HG03571 (cell line): Measurements from ENCODE around the gene TAF4.

ENCODE experiments used
- ATAC-seq: cut with Tn5 transposase; IDR thresholded peaks from one replicate; pipeline ENCODE4 v1.9.1; 2021; ENCODE audit not compliant: unreplicated experiment

The TAF4 gene

DNA sequence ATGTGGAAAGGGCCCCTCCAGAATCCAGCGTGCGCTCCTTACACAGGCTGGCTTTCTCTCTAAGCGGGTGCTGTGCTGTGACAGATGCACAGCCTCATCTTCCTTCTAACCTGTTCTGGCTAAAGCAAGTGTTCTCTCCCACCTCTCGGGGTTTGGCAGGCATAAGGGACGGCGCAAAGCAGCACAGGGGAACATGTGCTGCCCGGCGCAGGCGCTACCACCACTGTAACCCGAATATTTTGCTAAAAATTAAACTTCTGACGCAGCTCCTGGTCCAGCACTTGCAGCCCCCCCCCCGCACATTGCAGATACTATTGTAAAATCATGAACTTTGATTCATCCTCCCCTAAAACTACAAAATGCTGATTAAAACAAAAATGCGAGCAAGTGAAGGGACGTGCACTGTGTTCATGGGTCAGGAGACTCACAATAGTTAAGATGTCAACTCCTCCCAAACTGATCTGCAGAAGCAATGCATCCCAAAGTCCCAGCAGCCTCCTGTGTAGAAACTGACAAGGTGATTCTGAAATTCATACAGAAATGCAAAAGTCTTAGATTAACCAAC, 43.0 kb downstream of the TAF4 start:
- no peak for ATAC-seq

DNA sequence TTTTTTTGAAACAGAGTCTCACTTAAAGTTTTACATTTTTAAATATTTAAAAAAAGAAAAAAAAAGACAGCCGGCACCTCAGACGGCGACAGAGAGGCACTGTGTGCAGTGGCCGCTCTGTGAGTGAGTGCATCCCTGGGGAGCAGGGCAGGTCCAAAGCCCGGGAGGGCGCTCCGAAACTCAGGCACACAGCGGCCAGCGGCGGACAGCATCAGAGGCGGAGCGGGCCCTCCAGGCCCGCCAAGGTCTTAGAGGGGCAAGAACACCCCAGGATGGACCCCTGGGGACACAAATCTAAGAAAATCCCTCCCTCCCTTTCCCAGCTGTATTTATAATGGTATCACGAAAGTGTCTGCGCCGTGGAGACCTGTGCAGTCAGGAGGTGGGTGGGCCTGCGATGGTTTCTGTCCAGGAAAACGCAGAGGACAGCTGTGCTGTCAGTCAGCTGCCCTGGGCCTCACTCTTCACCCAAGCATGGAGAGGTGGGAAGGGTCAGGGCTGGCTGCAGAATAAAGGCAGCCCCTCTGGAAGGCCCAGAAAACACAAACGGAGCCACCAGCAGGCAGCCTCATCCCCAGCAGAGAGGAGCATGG, 43.8 kb downstream of the TAF4 start:
- ATAC-seq, result no peak

DNA sequence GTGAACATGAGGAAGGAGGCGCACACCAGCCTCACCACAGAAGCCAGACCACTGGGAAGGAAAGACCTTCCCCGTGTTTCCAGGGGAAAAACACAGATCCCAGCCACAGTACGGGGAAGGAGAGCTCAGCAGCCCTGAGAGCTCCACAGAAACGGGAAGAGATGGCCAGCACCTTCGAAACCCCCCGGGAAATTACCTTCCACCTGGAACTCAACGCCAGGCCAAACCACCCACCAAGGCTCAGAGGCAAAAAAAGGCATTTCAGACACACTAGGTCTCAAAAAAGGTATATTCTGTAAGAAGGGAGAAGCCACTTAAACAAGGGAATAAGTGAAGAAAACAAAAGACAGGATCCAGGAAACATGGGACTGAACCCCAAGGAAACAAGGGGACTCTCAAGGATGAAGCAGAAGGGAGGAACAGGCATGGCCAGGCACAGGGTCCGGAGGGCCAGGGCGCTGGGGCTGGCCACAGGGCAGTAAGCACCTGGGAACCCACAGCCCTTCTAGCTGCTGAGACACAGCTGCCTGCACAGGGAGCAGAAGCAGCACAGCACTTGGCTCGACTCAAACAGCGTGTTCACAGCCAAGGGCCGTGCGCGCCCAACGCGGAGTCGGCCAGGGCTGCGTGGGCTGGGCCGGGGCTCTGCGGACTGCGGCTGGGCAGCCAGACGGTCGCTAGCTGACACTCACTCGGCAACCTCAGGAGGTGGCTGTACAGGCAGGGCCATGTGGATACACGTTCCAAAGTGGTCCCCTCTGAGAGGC, 44.6 kb downstream of the TAF4 start:
- ATAC-seq, result no peak

GRCh38 chr20:62019881-62020492, 45.7 kb downstream of the TAF4 start:
- no peak for ATAC-seq

DNA sequence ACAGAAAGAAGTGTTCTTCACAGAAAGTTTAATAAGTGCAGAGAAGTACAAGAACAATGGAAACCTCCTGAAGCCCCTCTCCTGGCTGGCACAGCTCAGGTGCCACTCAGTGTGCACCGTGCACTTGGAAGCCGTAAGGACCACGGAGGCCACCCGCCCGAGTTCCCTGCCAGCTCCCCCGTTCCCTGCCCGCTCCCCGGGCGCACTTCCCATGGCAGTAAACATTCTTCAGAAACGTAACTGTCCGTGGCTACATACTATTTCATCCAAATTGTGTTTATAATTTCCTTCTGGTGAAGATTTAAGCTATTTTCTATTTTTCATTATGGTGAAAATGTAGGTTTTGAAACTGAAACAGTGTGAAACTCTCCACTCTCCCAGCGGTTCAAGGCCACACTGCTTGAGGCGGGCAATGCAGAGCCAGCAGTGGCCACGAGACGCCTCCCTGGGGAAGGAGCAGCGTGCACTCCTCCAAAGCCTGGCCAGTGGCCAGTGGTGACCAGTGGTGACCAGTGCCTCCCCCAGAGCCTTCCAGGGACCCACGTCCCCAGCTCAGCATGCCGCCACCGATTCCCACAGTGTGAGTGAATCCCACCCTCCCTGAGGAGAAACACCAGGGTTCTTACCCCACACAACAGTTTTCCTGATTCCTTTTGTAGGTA, 46.4 kb downstream of the TAF4 start:
- no peak for ATAC-seq

- ATAC-seq, result no peak
These were observed 47.1 kb downstream of the TAF4 start for GRCh38 chr20:62018437-62019143.

- ATAC-seq, result no peak
These were observed 50.0 kb downstream of the TAF4 start for GRCh38 chr20:62015540-62016288.

DNA sequence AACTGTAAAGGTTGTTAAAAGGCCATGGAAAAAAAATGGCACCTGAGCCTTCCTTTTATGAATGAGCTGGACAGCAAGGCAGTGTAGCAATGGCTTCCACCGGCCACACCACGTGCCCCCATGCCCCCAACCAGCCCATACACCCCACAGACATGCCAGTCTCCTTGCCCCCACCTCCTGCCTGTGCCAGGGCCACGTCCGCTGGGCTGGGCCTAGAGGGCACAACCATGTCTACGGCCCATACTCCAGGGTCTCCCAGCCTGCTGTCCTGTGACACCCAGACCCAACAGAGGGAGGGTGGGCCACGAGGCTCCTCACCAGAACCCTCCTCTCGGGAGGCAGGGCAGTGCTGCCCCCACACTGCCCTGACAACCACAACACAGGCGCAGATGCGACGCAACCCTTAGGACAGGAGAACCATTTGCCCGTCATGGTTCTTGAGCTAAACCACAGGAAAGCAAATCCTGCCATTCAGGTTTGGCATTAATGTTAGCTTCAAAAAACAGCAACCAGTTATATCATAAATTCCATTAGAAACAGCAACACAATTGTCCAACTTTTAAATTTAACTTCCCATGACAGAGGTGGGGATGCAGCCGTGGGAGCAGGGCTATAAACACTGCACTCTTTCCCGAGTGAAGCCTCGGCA, 50.7 kb downstream of the TAF4 start:
- ATAC-seq, result no peak

DNA sequence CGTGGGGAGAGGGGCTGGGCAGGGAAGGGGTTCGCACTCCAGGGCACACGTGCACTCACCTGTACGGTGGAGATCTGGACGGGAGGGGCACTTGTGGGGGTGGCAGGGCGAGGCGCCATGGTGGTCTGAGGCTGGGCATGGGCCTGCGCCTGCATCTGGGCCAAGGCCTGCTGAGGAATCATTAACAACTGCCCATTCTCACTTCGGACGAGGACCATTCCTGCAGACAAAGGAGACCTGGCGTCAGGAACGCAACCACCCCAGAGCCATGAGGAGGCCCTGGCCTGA, 51.2 kb downstream of the TAF4 start:
- no peak for ATAC-seq

DNA sequence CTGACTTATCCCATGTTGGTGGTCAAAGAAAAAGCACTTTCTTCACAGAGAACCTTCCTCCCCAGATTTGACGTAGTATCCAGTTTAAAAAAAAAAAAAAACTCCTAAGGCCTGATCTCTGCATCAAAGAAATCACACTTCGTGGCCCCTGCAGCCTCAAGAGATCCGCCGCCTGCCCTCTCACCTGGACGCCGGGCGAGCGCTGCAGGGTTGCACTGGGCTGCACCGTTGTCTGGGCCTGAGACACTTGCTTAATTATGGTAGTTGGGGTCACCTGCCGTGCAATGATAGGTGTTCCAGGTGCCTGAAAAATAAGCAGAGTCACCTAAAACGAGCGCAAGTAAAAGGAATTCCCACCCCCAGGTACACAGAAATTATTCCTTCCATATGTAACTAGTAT, 53.0 kb downstream of the TAF4 start:
- ATAC-seq, result no peak

- no peak for ATAC-seq
These were observed 53.6 kb downstream of the TAF4 start for GRCh38 chr20:62011938-62012534.

DNA sequence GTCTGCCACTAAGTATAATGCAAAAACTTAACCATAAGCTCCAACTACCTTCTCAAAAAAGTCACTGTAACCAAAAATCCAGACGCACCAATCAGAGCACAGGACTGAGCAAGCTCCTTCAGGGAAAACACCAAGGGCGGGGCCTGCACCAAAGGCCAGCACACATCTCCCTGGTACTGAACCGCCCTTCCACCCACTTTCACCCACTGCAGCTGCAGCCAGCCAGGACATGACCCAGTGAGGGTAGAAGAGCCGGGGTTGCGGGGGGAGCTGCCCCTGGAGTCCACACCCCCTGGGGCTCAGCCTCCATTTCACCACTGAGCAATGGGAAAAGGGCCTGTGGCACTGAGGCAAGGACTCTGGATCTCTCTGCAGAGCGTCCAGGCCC, 54.3 kb downstream of the TAF4 start:
- no peak for ATAC-seq

DNA sequence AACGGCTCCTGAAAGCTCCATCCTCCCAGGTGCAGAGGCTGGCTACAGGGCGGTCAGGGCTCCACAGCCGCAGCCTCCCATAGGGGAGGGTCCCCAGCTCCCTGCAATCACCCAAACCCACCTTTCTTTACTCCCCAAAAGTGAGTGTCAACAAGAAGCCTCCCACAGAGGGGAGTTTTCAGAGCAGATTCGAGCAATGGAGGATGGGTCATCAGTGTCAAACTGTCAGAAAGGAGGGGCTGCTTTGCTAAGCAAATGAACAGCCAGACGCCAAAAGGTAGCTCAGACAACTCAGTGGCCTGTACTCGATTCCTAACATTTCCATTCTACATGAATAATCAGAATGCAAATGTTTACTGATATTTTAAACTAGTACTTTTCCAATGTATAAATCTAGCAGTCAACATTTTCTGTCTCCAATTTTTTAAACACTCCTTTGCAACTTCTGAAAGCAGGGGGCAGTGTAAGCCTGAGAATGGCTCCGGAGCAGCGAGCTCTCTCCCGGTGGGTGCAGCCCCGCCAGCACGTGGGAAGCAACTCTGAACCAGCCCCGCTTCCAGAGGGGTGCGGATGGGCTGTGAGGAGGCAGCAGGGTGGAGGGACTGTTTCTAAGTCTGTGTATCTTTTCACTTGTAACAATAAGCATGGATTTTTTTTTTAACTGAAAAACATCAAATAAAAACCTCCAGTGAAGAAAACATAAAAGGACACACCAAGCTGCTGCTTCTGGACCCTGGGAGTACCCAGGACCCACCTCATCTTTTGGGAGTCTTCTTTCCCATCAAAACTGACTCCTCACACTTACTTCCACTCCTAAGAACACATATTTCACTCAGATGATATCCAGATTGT, 54.9 kb downstream of the TAF4 start:
- no peak for ATAC-seq

- ATAC-seq, result no peak
These were observed 55.7 kb downstream of the TAF4 start for GRCh38 chr20:62009869-62010445.

- ATAC-seq, result no peak
These were observed 56.4 kb downstream of the TAF4 start for GRCh38 chr20:62009322-62009721.

- no peak for ATAC-seq
These were observed 57.0 kb downstream of the TAF4 start for GRCh38 chr20:62008643-62009183.

GRCh38 chr20:62007127-62007647, 58.5 kb downstream of the TAF4 start:
- no peak for ATAC-seq

GRCh38 chr20:62006482-62006881, 59.2 kb downstream of the TAF4 start:
- no peak for ATAC-seq
